ENCODE results near the gene ERAL1.
"Not testable (repeated sequence)": the region's sequence is repeated elsewhere in the genome, so short reads cannot be mapped to it uniquely, and the experiment has no call there.

The ERAL1 gene

DNA sequence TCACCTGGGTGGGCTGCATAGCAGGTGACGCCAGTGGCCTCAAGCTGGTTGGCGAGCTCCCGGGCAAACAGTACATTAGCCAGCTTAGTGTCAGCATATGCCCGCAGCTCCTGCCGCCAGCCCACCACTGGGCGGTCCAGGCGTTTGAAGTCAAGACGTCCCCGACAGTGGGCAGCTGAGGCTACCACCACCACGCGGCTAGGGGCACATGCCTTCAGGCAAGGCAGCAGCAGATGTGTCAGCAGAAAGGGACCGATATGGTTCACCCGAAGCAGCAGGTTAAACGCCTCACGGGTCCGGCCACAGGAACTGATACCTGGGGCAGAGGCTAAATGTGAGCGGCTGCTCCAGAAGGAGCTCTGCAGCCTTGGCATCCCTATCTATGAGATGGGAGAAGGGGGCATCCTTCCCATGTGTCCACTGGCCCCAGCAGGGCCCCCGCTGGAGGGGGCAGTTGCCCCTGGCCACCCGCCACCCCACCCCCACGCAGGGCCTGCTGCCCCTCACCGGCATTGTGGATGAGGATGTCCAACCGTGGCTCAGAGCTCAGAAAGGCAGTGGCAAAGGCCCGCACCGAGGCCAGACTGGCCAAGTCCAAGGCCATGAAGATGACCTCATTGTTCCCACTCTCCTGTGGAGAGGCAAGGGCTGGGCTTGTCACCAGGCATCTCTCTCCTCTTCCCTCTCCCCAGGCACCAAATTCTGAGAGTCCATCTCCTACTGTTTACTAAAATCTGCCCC lies 46.3 kb downstream of the ERAL1 start:
- no peak for DNase-seq

GRCh38 chr17:28901866-28902818 lies 47.3 kb downstream of the ERAL1 start:
- DNase-seq: no peak

GRCh38 chr17:28902819-28903545 lies 48.2 kb downstream of the ERAL1 start, which contains the start of gene DHRS13:
Gene DHRS13, minus strand, starts transcription at chr17:28903079. Its CDS starts 135 bp downstream, at chr17:28902944.
- peak; percentile 68 to 90 for DNase-seq

DNA sequence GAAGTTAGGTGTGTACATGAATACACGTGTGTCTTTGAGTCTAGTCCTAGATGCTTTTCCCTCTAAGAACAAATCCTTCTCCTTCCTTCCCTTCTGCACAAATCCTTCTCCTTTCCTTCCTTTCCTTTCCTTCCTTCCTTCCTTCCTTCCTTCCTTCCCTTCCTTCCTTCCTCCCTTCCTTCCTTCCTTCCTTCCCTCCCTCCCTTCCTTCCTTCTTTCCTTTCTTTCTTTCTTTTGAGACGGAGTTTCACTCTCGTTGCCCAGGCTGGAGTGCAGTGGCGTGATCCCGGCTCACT lies 48.7 kb downstream of the ERAL1 start:
- not testable (repeated sequence) for DNase-seq

GRCh38 chr17:28904800-28905199 lies 50.0 kb downstream of the ERAL1 start:
- no peak for DNase-seq

- DNase-seq: no peak
These were observed 51.5 kb downstream of the ERAL1 start for GRCh38 chr17:28906276-28906675.

DNA sequence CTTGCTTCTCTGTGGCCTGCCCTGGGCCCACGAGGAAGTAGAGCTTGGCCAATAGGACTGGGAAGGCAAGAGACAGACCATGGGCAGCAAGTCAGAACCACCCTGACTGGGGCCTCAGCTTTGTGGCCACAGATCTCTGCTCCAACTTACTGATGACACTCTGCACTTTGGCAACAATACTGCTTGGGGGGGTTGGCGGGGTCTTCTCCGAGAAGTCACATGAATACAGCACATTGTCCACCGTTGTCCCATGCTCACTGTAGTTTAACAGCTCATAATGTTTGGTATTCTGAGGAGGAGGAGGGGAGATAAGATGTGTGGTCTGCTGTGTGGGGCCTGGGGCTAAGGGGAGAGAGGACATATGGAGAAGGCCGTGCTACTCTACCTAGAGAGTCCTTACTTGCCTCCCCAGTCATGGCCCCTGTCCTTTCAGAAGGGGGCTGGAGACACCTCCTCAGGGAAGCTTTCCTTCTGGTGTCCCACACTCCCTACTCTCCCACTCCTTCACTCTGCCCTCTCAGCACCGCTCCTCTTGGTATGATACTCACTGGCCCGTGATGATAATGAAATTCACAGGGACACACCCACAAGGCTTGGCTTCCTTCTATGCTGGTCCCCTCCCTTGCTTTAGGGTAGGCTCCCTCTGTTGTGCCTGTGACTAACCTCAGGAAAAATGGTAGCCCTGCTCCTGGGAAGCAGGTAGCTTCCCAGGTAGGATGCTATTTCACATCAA lies 52.1 kb downstream of the ERAL1 start:
- no peak for DNase-seq

DNA sequence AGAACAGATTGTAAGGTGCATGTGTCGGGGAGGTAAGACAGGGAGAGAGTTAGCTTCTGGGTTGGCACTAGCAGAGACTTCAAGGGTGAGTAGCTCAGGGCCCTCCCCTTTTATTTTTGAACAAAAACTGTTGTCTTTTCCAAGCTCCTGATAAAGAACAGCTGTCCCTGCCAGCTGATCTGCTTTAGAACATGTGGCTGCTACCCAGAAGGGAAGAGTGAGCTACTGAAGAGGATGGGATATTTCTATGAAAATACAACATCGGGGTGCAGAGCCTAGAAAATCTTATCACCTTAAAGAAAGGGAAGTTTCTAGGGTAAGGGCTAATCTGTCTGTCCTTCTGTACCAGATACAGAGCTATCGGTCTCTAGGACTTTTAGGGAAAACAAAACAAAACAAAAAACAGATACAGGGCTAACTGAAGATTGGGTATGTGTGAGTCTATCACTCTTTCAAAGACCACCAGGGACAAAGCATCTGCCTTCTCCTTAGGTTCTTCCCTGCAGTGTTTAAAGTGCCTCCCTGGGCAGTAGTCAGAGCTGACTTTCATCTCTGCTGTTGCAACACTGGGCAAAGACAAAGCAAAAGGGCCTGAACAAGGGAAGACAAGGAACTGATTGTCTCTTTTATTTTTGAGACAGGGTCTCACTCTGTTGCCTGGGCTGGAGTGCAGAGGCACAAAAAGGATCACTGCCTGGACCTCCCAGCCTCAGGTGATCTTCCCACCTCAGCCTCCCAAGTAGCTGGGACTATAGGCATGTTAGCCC lies 53.1 kb downstream of the ERAL1 start:
- DNase-seq: no peak

GRCh38 chr17:28908640-28909167 lies 53.9 kb downstream of the ERAL1 start:
- no peak for DNase-seq

DNA sequence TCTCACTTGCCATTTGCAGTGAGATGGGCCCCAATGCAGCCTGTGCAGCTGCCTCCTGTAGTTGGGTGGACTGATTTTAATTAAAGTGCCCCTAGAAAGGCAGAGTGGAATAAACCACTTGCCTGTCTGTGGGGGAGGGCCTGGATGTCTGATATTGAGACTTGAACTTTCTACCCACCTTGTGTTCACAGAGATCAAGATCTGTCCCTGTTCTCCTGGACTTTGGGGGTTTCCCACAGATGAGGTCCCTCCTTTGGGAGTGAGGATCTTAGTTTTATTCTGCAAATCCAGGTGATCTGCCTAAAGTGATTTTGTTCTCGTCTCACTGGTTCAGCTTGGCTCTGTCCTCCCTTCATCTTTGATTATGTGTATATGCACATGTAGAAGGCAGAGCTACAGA lies 55.7 kb downstream of the ERAL1 start:
- DNase-seq: no peak

Data from inflammatory macrophage treated with lipopolysaccharide for 1 hour (primary cell).